NCI-H1048 (cell line): ENCODE measurements around the gene PRR12.

Experiments used
- DNase-seq: peaks from one replicate; lab custom pipeline; 2025; lab: John Stamatoyannopoulos, UW

Gene PRR12

DNA sequence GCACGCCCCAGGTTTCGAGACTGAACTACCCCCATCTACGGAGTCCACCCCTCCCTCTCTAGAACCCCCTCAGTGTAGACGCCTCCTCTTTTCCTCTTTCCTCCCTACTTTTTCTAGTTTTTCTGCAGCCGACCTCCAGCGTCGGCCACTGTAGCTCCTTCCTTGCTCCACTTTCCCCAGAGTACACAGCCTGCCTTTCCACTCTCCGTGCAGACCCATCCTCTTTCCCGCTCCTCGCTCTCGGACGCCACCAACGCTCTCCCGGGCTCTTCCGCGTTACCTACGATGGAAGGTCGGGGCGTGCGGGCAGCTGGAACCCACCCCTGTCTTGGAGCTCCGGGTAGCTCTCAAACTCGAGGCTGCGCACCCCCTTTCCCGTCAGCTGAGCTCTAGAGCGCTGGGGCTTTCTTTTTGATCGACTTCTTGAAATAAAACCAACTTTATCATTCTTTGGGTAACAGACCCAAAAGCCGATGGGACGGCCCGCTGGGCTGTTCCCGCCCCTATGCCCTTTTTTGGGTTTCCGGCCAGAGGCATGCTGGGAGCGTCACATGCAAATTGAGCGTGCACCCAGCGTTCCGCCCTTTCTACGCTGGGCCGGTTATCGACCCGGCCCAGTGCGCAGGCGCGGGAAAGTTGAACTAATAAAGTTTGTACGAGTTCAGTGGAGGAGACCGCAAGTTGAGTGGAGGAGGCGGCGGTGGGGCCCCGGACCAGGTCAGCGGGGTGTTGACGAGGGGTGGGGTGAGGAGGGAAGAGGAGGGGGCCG lies 74.6 kb downstream of the PRR12 start, which contains the start of the genes BCL2L12 and IRF3:
Gene BCL2L12, plus strand, starts transcription at position 583 of the 769 bp plus-strand sequence. CDS start 760 bp downstream, outside the sequence.
Gene IRF3, minus strand, starts transcription at position 507 of the 769 bp plus-strand sequence. CDS start 1,019 bp downstream, outside the sequence.
- DNase-seq, result peak; percentile 87

DNA sequence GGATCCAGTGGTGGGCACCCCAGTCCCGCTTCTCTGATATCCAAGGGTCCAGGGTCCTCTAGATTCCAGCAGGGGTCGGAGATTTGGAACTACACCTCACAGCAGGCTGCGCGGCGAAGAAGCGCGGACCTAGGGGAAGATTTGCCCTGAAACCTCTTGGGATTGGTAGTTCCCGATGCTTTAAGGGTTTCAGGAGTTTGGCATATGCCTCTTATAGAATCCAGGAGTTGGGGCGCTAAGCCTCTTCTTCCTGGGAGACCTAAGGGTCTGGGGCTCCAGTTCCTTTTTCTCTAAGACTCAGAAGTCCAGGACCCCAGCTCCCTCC lies 75.1 kb downstream of the PRR12 start:
- DNase-seq, result no peak

DNA sequence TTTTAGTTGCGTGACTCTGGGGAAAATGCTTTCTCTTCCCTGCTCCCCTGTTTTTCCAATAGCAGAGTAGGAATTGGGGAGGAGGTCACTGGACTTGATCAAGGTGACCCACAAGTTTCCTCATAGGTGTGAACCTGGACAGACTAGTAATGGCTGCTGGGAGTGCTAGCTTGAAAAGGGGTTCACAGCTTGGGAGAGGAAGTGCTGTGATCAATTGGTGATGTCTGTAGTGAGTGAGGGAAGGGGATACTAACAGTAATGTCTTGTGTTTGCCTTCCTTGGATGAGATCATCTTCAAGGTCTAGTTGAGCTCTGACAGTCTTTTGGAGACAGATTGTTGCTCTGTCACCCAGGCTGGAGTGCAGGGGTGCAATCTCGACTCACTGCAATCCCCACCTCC lies 76.5 kb downstream of the PRR12 start:
- DNase-seq, result no peak

DNA sequence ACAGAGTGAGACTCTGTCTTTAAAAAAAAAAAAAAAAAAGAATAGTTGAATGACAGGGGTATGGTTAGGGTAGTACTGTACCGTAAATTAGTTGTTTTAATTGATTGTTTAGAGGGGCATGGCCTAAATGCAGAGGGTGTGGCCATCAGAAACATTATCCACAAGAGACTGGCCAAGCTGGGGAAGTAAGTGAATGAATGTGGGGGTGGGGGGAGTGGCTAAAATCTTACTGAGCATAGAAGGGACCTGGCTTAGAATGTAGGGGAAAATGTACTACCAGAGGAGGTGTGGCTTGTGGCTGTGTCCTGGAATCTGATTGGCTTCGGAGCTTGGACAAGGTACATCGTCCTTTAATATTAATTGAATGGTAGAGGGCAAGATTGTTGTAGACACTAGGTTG lies 78.5 kb downstream of the PRR12 start:
- DNase-seq, result no peak

DNA sequence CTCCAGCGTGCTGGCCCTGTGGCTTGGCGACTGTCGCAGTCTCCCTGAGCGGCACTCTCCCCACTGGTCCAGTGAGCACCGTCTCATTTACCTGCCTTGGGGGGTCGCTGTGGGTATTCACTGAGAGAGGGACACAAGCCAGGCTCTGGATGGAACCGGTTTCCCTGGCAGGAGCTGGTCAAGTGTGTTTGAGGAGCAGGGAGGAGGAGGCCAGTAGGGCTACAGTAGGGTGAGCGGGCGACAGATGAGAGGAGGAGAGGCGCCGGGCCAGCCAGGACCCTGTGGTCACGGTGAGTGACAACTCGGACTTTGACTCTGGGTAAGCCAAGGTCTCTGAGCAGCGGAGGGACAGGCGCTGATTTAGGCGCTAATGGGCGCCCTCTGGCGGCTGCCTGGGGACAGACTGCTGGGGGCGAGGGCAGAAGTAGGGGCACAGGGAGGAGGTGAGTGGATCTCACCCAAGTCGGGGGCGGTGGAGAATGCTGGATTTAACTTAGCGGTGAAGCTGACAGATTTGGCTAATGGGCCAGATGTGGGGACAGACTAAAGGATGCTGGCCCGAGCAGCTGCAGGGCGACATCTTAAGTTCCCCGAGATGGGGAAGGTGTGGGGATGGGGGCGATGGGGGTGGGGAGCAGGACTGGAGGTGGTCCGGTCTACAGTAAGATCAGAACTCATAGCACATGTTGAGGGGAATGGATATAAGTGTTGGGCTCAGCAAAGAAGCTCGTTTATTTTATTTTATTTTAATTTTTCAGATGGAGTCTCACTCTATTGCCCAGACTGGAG lies 81.3 kb downstream of the PRR12 start:
- no peak for DNase-seq
